ENCODE results near the gene ALG12.

Gene ALG12

GRCh38 chr22:49964136-49965090, 46.2 kb upstream of the ALG12 start:
- TF ChIP-seq, protein P1, sequence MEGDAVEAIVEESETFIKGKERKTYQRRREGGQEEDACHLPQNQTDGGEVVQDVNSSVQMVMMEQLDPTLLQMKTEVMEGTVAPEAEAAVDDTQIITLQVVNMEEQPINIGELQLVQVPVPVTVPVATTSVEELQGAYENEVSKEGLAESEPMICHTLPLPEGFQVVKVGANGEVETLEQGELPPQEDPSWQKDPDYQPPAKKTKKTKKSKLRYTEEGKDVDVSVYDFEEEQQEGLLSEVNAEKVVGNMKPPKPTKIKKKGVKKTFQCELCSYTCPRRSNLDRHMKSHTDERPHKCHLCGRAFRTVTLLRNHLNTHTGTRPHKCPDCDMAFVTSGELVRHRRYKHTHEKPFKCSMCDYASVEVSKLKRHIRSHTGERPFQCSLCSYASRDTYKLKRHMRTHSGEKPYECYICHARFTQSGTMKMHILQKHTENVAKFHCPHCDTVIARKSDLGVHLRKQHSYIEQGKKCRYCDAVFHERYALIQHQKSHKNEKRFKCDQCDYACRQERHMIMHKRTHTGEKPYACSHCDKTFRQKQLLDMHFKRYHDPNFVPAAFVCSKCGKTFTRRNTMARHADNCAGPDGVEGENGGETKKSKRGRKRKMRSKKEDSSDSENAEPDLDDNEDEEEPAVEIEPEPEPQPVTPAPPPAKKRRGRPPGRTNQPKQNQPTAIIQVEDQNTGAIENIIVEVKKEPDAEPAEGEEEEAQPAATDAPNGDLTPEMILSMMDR (IDR thresholded peaks at IDR 0.05; ENCODE audit: insufficient read depth, missing control alignments): no peak
- no peak for DNase-seq (ENCODE audit: insufficient read length, low spot score)
- no peak for FAIRE-seq

GRCh38 chr22:49963647-49964026, 45.4 kb upstream of the ALG12 start:
- TF ChIP-seq, protein P1 (IDR thresholded peaks at IDR 0.05; ENCODE audit: insufficient read depth, missing control alignments): no peak
- FAIRE-seq: no peak
- DNase-seq (ENCODE audit: insufficient read length, low spot score): no peak

- TF ChIP-seq, protein P1 (IDR thresholded peaks at IDR 0.05; ENCODE audit: insufficient read depth, missing control alignments): no peak
- FAIRE-seq (no peak), DNase-seq (ENCODE audit: insufficient read length, low spot score) (no peak)
Measured at GRCh38 chr22:49962751-49963646, 44.8 kb upstream of the ALG12 start.

- no peak for FAIRE-seq
- DNase-seq (ENCODE audit: insufficient read length, low spot score): no peak
- TF ChIP-seq, protein P1 (IDR thresholded peaks at IDR 0.05; ENCODE audit: insufficient read depth, missing control alignments): no peak
Measured at GRCh38 chr22:49962012-49962750, 43.9 kb upstream of the ALG12 start.

- DNase-seq (ENCODE audit: insufficient read length, low spot score) (no peak), FAIRE-seq (no peak)
- TF ChIP-seq, protein P1 (IDR thresholded peaks at IDR 0.05; ENCODE audit: insufficient read depth, missing control alignments): no peak
Measured at GRCh38 chr22:49961601-49962011, 43.4 kb upstream of the ALG12 start.

GRCh38 chr22:49961005-49961600, 42.9 kb upstream of the ALG12 start:
- TF ChIP-seq, protein P1 (IDR thresholded peaks at IDR 0.05; ENCODE audit: insufficient read depth, missing control alignments): no peak
- FAIRE-seq: no peak
- no peak for DNase-seq (ENCODE audit: insufficient read length, low spot score)

Measured in D721Med (cell line).